HS-5 (cell line): Measurements from ENCODE around the gene NUP153.
"Not testable (repeated sequence)": the region's sequence is repeated elsewhere in the genome, so short reads cannot be mapped to it uniquely, and the experiment has no call there.

ENCODE experiments used
- DNase-seq: peaks from one replicate; pipeline ENCODE4 v3.0.0-alpha.2; 2012; ENCODE audit warnings: low read depth

Gene NUP153

DNA sequence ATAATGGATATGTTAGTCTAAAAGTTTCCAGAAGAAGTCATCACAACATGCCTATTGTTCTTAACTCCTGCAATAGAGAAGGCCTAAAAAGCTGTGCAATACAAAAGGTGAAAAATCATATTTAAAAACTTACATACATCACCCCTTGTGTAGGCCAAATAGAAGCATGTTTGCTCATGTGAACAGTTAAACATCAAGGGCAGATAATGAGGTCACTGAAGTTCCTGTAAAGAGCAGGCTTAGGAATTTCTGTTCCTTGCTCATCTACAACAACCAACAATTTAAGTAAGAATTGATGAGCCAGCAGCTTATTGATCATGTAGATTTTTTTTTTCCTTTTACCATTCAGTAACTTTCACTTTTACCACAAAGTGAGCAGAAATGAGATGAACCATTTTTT lies 7.5 kb upstream of the NUP153 start:
- DNase-seq: no peak

DNA sequence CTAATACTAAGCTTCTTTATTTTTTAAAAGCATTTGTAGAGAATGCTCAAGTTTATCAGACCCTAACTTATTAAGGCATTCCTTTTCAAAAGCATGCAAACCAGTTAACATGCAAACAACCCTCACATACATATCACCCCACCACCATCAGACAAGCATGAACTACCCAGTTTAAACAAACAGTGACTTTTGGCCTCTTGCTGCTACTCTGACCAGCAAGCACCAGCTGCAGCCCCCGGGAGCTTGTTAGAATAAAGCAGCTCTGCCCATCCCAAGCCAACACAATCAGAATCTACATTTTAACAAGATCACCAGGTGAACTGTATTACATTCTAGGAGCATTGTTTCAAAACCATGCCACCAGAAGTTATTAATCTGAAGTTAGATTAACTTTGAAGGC lies 5.9 kb upstream of the NUP153 start:
- no peak for DNase-seq

DNA sequence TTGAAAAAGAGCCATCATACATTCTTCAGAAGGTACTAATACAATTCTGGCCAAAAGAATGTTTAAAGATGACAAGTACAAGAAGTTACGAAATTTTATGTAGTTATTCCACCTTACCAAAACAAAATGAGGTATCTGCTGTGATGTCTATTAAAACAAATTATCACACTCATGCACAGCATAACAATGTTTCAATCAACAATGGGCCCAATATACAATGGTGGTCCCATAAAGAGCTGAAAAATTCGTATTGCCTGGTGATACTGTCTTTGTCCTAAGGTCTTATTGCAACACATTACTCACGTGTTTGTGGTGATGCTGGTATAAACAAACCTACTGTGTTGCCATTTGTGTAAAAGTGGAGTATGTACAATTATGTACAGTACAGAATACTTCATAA lies 3.6 kb upstream of the NUP153 start:
- peak; percentile 56 for DNase-seq

GRCh38 chr6:17709476-17709875 lies 2.8 kb upstream of the NUP153 start:
- no peak for DNase-seq

GRCh38 chr6:17708035-17708434 lies 1.3 kb upstream of the NUP153 start:
- not testable (repeated sequence) for DNase-seq

DNA sequence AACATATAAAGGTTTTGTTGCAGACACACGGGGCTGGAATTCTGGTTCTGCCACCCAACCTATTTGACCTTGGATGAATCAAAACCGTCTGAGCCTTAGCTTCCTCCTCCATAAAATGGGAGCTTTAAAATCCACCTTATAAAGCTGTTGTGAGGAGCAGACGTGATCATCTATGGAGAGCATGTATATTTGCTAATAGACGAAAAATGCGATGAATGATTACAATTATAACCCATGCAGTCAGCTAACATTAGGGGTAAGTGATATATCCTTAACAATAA lies 586 bp upstream of the NUP153 start:
- DNase-seq: no peak

GRCh38 chr6:17705778-17706579 lies 746 bp downstream of the NUP153 start:
- DNase-seq: no peak

DNA sequence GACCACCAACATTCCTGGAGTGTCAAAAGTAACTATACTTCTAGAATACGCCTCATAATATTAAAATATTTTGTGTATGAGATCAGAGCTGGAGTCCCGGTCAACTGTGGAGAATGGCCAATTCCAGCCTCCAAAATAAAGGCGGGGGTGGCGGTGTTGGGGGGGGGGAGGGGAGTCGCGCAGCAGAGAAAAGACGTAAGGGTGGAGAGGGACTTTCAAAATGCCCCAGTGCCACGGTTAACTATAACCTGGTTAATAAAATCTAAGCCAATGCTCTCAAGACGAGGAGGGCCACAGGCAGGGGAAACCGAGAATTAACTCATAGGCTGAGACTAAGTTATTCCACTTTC lies 1.3 kb downstream of the NUP153 start:
- peak; percentile 47 for DNase-seq

DNA sequence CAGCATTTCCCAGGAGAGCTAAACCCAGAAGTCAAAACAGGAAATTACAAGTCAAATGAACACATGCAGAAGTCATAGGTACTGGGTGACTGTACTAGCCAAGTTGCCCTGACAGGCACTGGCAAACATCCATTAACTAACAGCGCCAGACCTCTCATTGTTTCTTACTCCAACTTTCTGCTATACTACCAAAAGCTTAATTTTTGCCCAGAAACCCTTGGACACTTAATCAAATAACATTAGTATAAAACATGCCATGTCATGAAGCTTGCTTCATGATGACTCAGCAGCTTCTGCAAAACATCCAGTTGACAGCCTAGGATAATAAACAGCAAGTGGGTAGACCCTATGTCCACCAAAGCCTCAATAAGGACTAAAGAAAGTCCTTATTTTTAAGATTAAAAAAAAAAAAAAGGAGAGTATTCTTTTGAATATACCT lies 3.5 kb downstream of the NUP153 start:
- DNase-seq: peak; percentile 62

DNA sequence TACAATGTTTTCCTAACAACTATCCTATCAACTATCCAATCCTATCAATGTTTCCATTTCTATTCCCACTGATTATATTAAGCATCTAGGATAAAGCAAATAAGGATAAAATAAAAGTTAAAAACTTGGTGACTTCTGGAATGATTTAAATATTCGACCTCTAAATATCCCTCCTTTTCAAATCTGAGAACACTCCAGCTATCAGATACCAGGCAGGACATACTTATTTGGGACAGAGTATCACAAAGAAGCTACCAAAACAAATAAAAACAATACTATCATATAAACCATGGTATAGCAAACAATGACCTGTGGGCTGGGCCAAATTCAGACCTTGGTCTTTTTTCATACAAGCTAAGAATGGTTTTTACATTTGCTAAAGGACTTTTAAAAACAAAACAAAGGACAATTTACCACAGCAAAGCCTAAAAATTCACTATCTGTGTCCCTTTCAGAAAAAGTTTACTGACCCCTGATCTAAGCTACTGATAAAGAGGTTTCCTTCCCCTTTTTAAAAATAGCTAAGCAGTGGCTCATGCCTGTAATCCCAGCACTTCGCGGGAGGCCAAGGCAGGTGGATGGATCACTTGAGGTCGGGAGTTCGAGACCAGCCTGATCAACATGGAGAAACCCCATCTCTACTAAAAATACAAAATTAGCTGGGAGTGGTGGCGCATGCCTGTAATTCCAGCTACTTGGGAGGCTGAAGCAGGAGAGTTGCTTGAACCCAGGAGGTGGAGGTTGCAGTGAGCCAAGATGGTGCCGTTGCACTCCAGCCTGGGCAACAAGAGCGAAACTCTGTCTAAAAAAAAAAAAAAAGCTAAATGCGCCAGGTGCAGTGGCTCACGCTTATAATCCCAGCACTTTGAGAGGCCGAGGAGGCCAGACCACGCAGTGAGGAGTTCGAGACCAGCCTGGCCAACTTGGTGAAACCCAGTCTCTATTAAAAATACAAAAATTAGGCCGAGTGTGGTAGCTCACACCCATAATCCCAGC lies 6.0 kb downstream of the NUP153 start:
- DNase-seq: no peak

- DNase-seq: no peak
Observed at GRCh38 chr6:17691925-17692538, 14.7 kb downstream of the NUP153 start.

DNA sequence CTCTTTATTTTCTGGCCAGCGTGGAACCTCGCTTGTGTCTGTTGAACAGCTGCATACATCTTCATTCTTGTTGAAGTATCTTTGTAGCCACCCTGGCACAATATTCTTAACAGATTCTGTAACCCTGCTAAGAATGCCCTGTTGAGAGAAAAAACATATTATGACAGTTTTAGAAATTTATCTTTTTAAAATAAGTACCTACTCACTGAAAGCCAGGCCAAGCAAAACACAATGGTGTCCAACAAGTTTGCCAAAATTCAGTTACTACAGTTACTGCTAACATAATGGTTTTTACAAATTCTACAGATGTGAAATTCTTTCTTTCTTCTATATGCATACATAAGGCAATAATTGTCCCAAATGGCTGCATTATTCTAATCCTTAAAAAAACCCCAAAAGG lies 18.2 kb downstream of the NUP153 start:
- DNase-seq: no peak

GRCh38 chr6:17687136-17687535 lies 19.6 kb downstream of the NUP153 start:
- no peak for DNase-seq

DNA sequence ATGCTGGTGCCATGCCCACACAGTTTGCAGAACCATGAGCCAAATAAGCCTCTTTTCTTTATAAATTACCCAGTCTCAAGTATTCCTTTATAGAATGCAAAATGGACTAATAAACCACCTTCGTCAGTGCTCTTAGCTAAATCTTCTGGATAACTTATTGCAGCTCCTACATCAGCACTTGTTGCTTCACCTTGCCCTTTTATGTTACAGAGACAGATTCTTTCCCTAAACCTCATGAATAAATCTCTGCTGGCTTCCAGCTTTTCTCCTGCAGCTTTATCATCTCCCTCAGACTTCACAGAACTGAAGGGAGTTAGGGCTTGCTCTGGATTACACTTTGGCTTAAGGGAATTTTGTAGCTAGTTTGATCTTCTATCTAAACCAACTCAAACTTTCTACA lies 22.6 kb downstream of the NUP153 start:
- no peak for DNase-seq

DNA sequence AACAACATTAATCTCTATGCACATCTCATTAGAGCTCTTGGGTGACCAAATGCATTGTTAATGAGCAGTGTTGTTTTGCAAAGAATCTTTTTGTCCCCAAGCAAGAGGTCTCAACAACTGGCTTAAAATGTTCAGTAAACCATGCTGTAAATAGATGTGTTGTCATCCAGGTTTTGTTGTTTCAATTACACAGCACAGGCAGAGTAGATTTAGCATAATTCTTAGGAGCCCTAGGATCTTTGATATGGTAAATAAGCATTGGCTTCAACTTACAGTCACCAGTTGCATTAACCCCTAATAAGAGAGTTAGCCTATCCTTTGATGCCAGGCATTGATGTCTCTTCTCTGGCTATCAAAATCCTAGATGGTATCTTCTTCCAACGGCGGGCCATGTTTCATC lies 23.3 kb downstream of the NUP153 start:
- no peak for DNase-seq

DNA sequence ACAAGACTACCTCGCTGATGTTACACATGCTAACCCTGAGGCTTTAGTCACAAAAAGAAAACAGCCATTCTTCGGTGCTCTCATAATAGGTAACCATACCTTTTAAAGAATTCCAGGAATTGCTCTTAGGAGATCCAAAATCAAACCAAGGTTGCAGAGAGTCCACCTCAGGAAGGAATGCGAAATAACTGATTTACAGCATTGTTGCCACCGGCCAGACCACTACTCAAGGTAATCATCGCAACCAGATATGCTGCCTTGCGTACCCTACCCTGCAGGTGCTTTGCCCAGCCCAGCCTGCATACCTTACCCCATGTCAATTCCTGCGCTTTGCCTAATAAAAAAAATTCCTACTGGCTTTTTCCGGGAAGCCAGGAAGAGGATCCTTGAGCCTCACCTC lies 27.0 kb downstream of the NUP153 start:
- DNase-seq: no peak

DNA sequence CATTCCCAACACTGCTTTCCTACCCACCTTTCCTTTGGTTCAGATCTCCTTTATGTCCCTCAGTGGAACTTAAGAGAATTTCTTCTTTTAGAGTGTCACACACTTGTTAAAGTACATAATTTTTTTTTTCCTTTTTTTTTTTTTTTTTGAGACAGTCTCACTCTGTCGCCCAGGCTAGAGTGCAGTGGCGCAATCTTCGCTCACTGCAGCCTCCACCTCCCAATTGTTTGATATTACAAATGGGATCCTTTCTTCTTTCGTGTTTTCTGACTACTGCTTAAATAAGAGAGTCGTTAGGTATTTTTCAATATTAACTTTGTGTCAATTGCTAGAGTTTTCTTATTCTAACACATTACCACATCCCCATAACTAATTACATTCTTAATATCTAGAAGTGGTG lies 29.1 kb downstream of the NUP153 start:
- no peak for DNase-seq

GRCh38 chr6:17673543-17674254 lies 33.0 kb downstream of the NUP153 start:
- no peak for DNase-seq

DNA sequence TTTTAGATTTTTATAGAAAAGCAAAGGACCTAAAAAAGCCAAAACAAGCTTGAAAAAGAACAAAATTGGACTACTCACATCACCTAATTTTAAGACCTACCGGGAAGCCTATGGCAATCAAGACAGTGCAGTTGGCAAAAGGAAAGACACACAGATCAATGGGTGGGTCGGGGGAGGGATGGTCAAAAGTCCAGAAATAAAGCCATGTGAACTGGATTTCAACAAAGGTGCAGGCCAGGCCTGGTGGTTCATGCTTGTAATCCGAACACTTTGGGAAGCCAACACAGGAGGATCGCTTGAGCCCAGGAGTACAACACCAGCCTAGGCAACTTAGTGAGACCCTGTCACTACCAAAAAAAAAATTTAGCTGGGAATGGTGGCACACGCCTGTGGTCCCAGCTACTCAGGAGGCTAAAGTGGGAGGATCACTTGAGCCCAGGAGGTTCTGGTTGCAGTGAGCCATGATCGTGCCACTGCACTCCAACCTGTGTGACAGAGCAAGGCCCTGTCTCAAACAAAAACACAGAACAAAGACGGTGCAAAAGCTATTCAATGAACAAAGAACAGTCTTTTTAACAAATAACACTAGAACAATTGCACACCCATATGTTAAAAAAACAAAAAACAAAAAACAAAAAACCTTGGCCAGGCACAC lies 34.5 kb downstream of the NUP153 start:
- no peak for DNase-seq

DNA sequence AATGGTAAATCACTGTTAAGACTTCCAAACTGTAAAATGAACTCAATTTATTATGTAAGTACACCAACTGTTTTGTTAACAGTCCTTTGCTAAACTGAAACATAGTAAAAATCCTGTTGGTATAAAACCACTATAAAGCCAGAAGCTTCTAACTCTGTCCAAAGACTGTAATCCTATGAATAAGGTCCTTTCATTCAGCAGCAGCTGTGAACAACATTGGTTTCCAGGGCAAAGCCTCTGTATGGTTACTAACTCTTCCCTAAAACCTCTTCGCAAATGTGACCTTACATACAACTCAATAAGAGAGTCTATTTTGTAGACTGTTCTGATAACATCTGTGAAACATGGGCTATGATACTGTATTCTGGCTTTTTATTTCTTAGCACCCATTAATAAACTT lies 40.1 kb downstream of the NUP153 start:
- no peak for DNase-seq

DNA sequence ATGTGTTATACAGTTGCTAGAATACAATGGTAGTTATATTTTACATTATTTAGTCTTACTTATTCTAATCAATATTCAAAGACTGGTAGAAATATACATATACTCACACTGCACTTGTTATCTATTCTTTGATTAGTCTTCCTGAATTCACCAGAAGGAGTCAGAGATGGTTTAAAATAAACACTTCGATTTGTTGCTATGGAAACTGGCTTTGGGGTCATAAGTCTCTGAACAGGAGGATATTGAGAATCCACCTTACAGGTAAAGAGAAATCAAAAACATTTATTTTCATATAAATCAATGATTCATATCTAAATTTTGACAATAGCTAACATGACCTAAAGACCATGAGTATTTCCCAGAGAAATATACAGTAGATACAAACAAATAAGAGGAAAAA lies 41.6 kb downstream of the NUP153 start:
- no peak for DNase-seq

DNA sequence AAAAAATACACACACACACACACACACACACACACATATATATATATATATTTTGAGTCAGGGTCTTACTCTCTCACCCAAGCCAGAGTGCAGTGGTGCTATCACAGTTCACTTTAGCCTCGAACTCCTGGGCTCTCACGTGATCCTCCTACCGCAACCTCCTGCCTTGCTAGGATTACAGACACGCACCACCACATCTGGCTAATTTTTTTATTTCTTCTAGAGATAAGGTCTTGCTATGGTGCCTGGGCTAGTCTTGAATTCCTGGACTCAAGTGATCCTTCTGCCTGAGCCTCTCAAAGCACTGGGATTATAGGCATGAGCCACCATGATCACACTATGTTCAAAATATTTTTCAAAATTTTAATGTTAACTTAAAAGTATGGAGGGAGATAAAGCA lies 43.5 kb downstream of the NUP153 start:
- no peak for DNase-seq
